SK-N-SH treated with all-trans-retinoic acid at 6 μM for 48 hours (cell line): ENCODE data around the gene ECHS1.

Experiments used
- ARNTL ChIP-seq: fragments of 450-650 bp; formaldehyde crosslinking; IDR thresholded peaks from 2 replicates; pipeline ENCODE4 v1.5.0; 2020; ENCODE audit warnings: low read depth, mild to moderate bottlenecking, moderate library complexity, borderline replicate concordance
- CSDC2 ChIP-seq: fragments of 250-450 bp; sonication (Bioruptor Pico); IDR thresholded peaks from 2 replicates; pipeline ENCODE4 v1.5.0; 2020; ENCODE audit warnings: mild to moderate bottlenecking, moderate library complexity
- PATZ1 ChIP-seq: fragments of 250-450 bp; sonication (Bioruptor Pico); IDR thresholded peaks from 2 replicates; pipeline ENCODE4 v1.8.0; 2020; ENCODE audit warnings: mild to moderate bottlenecking, moderate library complexity, borderline replicate concordance
- TOX ChIP-seq: fragments of 250-450 bp; sonication (Bioruptor Pico); IDR thresholded peaks from 2 replicates; pipeline ENCODE4 v1.8.0; 2021; ENCODE audit warnings: mild to moderate bottlenecking, moderate library complexity, borderline replicate concordance

- TF ChIP-seq PATZ1 (CRISPR knock-in tag) (no peak), CSDC2 (CRISPR knock-in tag) (no peak), ARNTL (no peak), TOX (CRISPR knock-in tag) (no peak)
Observed at GRCh38 chr10:133401500-133401899, 28.3 kb upstream of the ECHS1 start.
